H9 (cell line): ENCODE data around the gene SRM. TPM values are rescaled to one million over a fixed set of nuclear protein-coding genes. Genes with fewer than 3 reads are reported as not detected.
"Not testable (repeated sequence)": the region's sequence is repeated elsewhere in the genome, so short reads cannot be mapped to it uniquely, and the experiment has no call there.

Experiments
- DNase-seq: peaks from one replicate; pipeline ENCODE4 v3.0.0-alpha.2; 2017
- H2AFZ ChIP-seq: one replicate; pipeline ENCODE4 v1.6.1; 2013; ENCODE audit warnings: mild to moderate bottlenecking, low read length, control low read depth, moderate library complexity
- H2AK5ac ChIP-seq: 2 replicates; pipeline ENCODE4 v1.6.1; 2013; ENCODE audit warnings: low read length, control low read depth, mixed read lengths; ENCODE audit not compliant: insufficient read length
- H2BK120ac ChIP-seq: one replicate; pipeline ENCODE4 v1.6.1; 2013; ENCODE audit warnings: low read depth, mild to moderate bottlenecking, low read length, control low read depth, inconsistent platforms; ENCODE audit not compliant: poor library complexity, severe bottlenecking
- H2BK12ac ChIP-seq: 2 replicates; pipeline ENCODE4 v1.6.1; 2013; ENCODE audit warnings: low read length, control low read depth, mixed read lengths, low read depth; ENCODE audit not compliant: insufficient read length
- H2BK15ac ChIP-seq: 2 replicates; pipeline ENCODE4 v1.6.1; 2013; ENCODE audit warnings: low read depth, low read length, control low read depth
- H2BK20ac ChIP-seq: one replicate; pipeline ENCODE4 v1.6.1; 2013; ENCODE audit warnings: low read depth, mild to moderate bottlenecking, low read length, control low read depth, inconsistent platforms; ENCODE audit not compliant: poor library complexity, severe bottlenecking
- H2BK5ac ChIP-seq: 2 replicates; pipeline ENCODE4 v1.6.1; 2013; ENCODE audit warnings: low read length, control low read depth, mixed read lengths; ENCODE audit not compliant: insufficient read length
- H3K14ac ChIP-seq: 2 replicates; pipeline ENCODE4 v1.6.1; 2013; ENCODE audit warnings: low read length, control low read depth; ENCODE audit not compliant: insufficient read depth
- H3K18ac ChIP-seq: 2 replicates; pipeline ENCODE4 v1.6.1; 2013; ENCODE audit warnings: low read depth, mild to moderate bottlenecking, mixed read lengths, low read length, control low read depth; ENCODE audit not compliant: insufficient read length
- H3K23ac ChIP-seq: 2 replicates; pipeline ENCODE4 v1.6.1; 2013; ENCODE audit warnings: low read length, control low read depth, mixed read lengths, low read depth; ENCODE audit not compliant: insufficient read length
- H3K23me2 ChIP-seq: 2 replicates; pipeline ENCODE4 v1.6.1; 2013; ENCODE audit warnings: low read depth, mild to moderate bottlenecking, mixed read lengths, low read length, control low read depth; ENCODE audit not compliant: insufficient read length, poor library complexity, severe bottlenecking
- H3K27ac ChIP-seq: 2 replicates; pipeline ENCODE4 v1.5.1; 2013; ENCODE audit warnings: low read length, control low read depth, mixed read lengths, low read depth; ENCODE audit not compliant: insufficient read length
- H3K27me3 ChIP-seq: 2 replicates; pipeline ENCODE4 v1.6.1; 2013; ENCODE audit warnings: low read length, control low read depth, inconsistent platforms; ENCODE audit not compliant: insufficient read depth
- H3K4ac ChIP-seq: 2 replicates; pipeline ENCODE4 v1.6.1; 2013; ENCODE audit warnings: low read depth, mild to moderate bottlenecking, control low read depth, inconsistent platforms, low read length, moderate library complexity
- H3K4me1 ChIP-seq: 2 replicates; pipeline ENCODE4 v1.6.1; 2013; ENCODE audit warnings: low read length, control low read depth, inconsistent platforms; ENCODE audit not compliant: insufficient read depth
- H3K4me2 ChIP-seq: 2 replicates; pipeline ENCODE4 v1.6.1; 2013; ENCODE audit warnings: low read length, control low read depth, mixed read lengths; ENCODE audit not compliant: insufficient read length, insufficient read depth
- H3K56ac ChIP-seq: 2 replicates; pipeline ENCODE4 v1.6.1; 2013; ENCODE audit warnings: low read depth, mild to moderate bottlenecking, mixed read lengths, low read length, control low read depth; ENCODE audit not compliant: insufficient read length
- H3K79me1 ChIP-seq: 2 replicates; pipeline ENCODE4 v1.6.1; 2013; ENCODE audit warnings: low read depth, mild to moderate bottlenecking, moderate library complexity, low read length, control low read depth, inconsistent platforms; ENCODE audit not compliant: insufficient read depth, poor library complexity, severe bottlenecking
- H3K79me2 ChIP-seq: 2 replicates; pipeline ENCODE4 v1.6.1; 2013; ENCODE audit warnings: low read length, control low read depth, inconsistent platforms; ENCODE audit not compliant: insufficient read depth
- H3K9ac ChIP-seq: 2 replicates; pipeline ENCODE4 v1.6.1; 2013; ENCODE audit warnings: low read length, control low read depth, mixed read lengths; ENCODE audit not compliant: insufficient read length; ENCODE audit errors: extremely low read depth
- H3K9me3 ChIP-seq: one replicate; pipeline ENCODE4 v1.6.1; 2013; ENCODE audit warnings: low read depth, low read length, inconsistent platforms; ENCODE audit not compliant: control insufficient read depth
- H3T11ph ChIP-seq: one replicate; pipeline ENCODE4 v1.6.1; 2013; ENCODE audit warnings: mild to moderate bottlenecking, low read length, control low read depth, inconsistent platforms
- H4K20me1 ChIP-seq: one replicate; pipeline ENCODE4 v1.6.1; 2013; ENCODE audit not compliant: control insufficient read depth, insufficient read length, insufficient read depth
- H4K5ac ChIP-seq: 2 replicates; pipeline ENCODE4 v1.6.1; 2013; ENCODE audit warnings: low read depth, mild to moderate bottlenecking, mixed read lengths, low read length, control low read depth; ENCODE audit not compliant: insufficient read length
- H4K8ac ChIP-seq: replicated peaks from 2 replicates; pipeline ENCODE4 v1.6.1; 2013; ENCODE audit warnings: low read length, control low read depth, mixed read lengths, low read depth; ENCODE audit not compliant: insufficient read length
- H4K91ac ChIP-seq: 2 replicates; pipeline ENCODE4 v1.6.1; 2013; ENCODE audit warnings: low read depth, mild to moderate bottlenecking, moderate library complexity, mixed read lengths, low read length, control low read depth; ENCODE audit not compliant: insufficient read length
- H3K27ac Mint-ChIP-seq, 3 experiments: 2 replicates in 2 of 3; 3 replicates in 1 of 3; pipeline ENCODE4 v1.8.0; 2020 to 2021; ENCODE audit warnings: mixed read lengths in 3 of 3, mild to moderate bottlenecking in 1 of 3, moderate library complexity in 1 of 3
- H3K27me3 Mint-ChIP-seq: 2 replicates; pipeline ENCODE4 v1.8.0; 2021; ENCODE audit warnings: low read depth, mild to moderate bottlenecking, moderate library complexity, mixed read lengths
- H3K36me3 Mint-ChIP-seq, 3 experiments: 2 replicates in 2 of 3; 3 replicates in 1 of 3; pipeline ENCODE4 v1.8.0; 2020 to 2021; ENCODE audit warnings: low read depth in 3 of 3, mixed read lengths in 3 of 3; ENCODE audit not compliant: insufficient read depth in 1 of 3
- H3K4me1 Mint-ChIP-seq, 2 experiments: 2 replicates each; pipeline ENCODE4 v1.8.0; 2020; ENCODE audit warnings: mixed read lengths in 2 of 2
- H3K4me3 Mint-ChIP-seq, 2 experiments: 2 replicates in 1 of 2; 3 replicates in 1 of 2; pipeline ENCODE4 v1.8.0; 2020 to 2021; ENCODE audit warnings: mild to moderate bottlenecking in 2 of 2, mixed read lengths in 2 of 2, moderate library complexity in 1 of 2
- H3K9me3 Mint-ChIP-seq, 2 experiments: 2 replicates in 1 of 2; 3 replicates in 1 of 2; pipeline ENCODE4 v1.8.0; 2020; ENCODE audit warnings: mild to moderate bottlenecking in 2 of 2, mixed read lengths in 2 of 2, moderate library complexity in 1 of 2
- WGBS: extraction: QIAGEN DNeasy Blood & Tissue Kit; methylation state at CpG from one replicate; pipeline ENCODE4 v1.1.7; 2013; ENCODE audit warnings: missing lambda C conversion rate, low lambda C conversion rate, mixed read lengths; ENCODE audit not compliant: insufficient read length; ENCODE audit errors: extremely low coverage; 5-methylcytosine and 5-hydroxymethylcytosine counted together
- total RNA-seq: library from RNA; stranded (reverse); gene quantifications from 2 replicates; pipeline ENCODE4 v1.2.1, GENCODE V29; 2021
- TF ChIP-seq, protein P1 (sequence below): fragments of 200-600 bp; sonication (generic); conservative IDR thresholded peaks from 3 replicates; pipeline ENCODE4 v1.8.0; 2021; ENCODE audit warnings: antibody characterized with exemption, mild to moderate bottlenecking

SRM gene
- total RNA-seq, 1 experiment from 2014 or later, result 196 TPM

DNA sequence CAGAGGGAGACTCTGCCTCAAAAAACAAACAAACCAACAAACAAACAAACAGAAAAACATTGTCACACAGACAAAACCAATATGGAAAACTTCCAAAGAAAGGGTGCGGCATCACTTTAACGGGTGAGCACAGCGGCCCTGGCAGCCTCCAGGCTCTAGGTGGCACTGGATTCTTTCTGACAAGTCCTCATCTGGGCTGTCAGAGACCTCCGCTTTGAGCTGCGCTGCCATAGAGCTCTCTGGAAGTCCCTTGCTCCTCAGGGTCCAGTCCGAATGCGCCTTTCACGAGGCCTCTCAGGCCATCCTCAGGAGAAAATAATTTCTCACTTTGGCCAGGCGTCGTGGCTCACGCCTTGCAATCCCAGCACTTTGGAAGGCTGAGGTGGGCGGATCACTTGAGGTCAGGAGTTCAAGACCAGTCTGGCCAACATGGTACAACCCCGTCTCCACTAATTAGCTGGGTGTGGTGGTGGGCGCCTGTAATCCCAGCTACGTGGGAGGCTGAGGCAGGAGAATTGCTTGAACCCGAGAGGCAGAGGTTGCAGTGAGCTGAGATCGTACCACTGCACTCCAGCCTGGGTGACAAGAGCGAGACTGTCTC is 4.2 kb upstream of the SRM start:
- not testable (repeated sequence) for H2BK5ac ChIP-seq, H2BK120ac ChIP-seq, H3K14ac ChIP-seq, H3K9me3 ChIP-seq, H2AK5ac ChIP-seq, H2BK15ac ChIP-seq, H2BK12ac ChIP-seq, H4K91ac ChIP-seq, DNase-seq, H3K23me2 ChIP-seq, H3K56ac ChIP-seq, H3K79me2 ChIP-seq, H3K27me3 ChIP-seq, H3K4me3 Mint-ChIP-seq, H4K8ac ChIP-seq, H3K27ac Mint-ChIP-seq, H3K4me2 ChIP-seq, H3K4ac ChIP-seq, H3K9me3 Mint-ChIP-seq, H3K27ac ChIP-seq, H4K20me1 ChIP-seq, H3K23ac ChIP-seq, H4K5ac ChIP-seq, H3K18ac ChIP-seq, H2BK20ac ChIP-seq, H3K4me1 ChIP-seq, H3K4me1 Mint-ChIP-seq, H3T11ph ChIP-seq, H3K79me1 ChIP-seq, H3K27me3 Mint-ChIP-seq, H3K9ac ChIP-seq, H2AFZ ChIP-seq
- WGBS, result no CpG with 5 or more reads among the region's 18 CpGs
- TF ChIP-seq, protein P1, sequence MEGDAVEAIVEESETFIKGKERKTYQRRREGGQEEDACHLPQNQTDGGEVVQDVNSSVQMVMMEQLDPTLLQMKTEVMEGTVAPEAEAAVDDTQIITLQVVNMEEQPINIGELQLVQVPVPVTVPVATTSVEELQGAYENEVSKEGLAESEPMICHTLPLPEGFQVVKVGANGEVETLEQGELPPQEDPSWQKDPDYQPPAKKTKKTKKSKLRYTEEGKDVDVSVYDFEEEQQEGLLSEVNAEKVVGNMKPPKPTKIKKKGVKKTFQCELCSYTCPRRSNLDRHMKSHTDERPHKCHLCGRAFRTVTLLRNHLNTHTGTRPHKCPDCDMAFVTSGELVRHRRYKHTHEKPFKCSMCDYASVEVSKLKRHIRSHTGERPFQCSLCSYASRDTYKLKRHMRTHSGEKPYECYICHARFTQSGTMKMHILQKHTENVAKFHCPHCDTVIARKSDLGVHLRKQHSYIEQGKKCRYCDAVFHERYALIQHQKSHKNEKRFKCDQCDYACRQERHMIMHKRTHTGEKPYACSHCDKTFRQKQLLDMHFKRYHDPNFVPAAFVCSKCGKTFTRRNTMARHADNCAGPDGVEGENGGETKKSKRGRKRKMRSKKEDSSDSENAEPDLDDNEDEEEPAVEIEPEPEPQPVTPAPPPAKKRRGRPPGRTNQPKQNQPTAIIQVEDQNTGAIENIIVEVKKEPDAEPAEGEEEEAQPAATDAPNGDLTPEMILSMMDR, result peak; percentile 49; the same call in 2 of the 3 replicates
- H3K36me3 Mint-ChIP-seq, result peaks cover 36 to 66% (median 45%) of the 10 kb centered on the region in 3 experiments
